ENCODE results near the gene GPR26.

Gene GPR26

GRCh38 chr10:123645615-123646014 is 20.5 kb upstream of the GPR26 start:
- no peak for DNase-seq (ENCODE audit: low read depth)

DNA sequence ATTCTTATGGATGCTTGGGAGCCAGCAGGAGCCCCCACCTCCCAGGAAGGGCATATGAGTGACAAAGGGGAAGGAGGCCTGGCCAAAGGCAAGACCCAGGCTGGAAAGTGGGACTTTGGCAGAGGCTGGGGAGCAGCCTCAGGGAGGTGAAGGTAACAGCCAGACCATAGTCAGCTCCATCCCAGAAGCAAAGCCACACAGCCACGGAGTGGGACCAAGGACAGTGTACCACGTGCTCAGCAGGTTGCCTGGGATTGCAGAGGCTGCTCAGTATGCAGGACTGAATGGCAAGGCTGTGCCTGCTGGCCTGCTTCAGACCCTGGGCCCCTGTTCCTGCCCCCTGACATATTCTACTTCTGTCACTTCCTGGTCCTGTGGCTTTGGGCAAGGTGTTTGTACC is 17.6 kb upstream of the GPR26 start:
- DNase-seq (ENCODE audit: low read depth) = no peak

GRCh38 chr10:123649676-123650075 is 16.5 kb upstream of the GPR26 start:
- no peak for DNase-seq (ENCODE audit: low read depth)

- DNase-seq (ENCODE audit: low read depth) = no peak
Measured at GRCh38 chr10:123651421-123652047, 14.6 kb upstream of the GPR26 start.

- DNase-seq (ENCODE audit: low read depth) = peak; percentile 20
Measured at GRCh38 chr10:123655751-123656150, 10.4 kb upstream of the GPR26 start.

DNA sequence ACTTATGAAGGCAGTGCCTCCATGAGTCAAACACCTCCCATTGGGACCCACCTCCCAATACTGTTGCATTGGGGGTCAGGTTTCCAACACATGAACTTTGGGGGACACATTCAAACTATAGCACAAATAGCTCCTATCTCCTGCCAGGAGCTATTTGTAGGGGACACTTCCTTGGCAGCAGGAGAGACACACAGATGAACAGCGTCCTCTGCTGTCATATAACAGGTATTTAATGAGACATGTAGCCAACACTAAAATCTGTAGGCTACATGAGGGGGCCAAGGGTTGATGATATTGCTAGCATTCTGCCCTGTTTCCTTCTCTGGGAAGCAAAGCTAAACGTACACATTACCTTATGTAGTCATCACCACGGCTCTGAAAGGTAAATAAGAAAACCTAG is 2.6 kb upstream of the GPR26 start:
- DNase-seq (ENCODE audit: low read depth) = no peak

DNA sequence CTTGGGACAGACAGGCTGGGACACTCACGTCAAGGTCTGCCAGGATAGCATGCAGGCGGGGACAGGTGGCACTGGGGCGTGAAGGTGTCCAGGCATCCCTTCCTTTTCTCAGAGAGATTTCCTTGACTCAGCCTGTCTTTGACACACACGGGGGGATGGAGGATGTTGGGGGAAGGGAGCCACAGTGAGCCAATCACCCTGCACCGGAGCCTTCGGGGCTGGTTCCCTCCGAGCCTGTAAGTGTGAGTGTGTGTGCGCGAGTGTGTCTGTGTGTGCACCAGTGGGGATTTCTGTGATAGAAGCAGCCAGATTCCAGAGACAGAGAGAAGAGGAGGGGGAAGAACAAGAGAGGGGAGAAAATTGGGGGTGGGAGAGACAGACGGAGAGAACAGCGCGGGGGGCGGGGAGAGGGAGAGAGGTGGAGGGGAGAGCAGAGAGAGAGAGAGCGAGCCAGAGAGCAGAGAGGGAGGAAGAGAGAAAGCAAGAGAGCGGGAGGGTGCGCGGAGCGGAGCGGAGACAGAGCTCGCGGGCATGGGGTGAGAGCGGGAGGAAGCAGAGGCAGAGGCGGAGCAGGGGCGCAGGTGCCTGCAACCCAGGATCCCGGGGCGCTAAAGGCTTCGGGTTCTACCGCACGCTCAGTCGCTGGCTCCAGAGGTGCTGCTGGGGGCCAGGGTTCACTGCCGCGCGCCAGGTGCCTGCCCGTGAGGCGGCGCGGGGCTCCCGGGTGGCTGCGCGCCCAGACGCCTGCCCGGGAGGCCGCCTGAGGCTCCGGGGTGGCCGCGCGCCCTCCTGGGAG is 466 bp upstream of the GPR26 start:
- no peak for DNase-seq (ENCODE audit: low read depth)

GRCh38 chr10:123669886-123670285 is 3.7 kb downstream of the GPR26 start:
- DNase-seq (ENCODE audit: low read depth) = peak; percentile 56

- DNase-seq (ENCODE audit: low read depth) = no peak
Measured at GRCh38 chr10:123673198-123673597, 7.0 kb downstream of the GPR26 start.

DNA sequence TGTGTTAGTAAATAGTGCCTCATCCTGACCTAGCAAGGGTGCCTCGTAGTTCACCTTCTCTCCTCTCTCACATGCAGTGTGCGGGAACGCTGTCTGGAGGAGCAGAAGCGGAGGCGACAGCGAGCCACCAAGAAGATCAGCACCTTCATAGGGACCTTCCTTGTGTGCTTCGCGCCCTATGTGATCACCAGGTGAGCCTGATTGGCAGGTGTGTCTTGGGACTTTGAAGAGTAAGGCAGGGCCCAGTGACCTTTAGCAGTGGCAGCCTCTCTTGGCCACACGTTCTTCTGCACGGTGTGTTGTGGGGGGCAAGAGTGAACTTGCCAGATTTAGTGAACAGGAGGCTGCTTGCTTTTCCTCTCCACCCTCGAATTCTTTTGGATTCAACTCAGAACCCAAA is 8.6 kb downstream of the GPR26 start:
- DNase-seq (ENCODE audit: low read depth) = no peak

DNA sequence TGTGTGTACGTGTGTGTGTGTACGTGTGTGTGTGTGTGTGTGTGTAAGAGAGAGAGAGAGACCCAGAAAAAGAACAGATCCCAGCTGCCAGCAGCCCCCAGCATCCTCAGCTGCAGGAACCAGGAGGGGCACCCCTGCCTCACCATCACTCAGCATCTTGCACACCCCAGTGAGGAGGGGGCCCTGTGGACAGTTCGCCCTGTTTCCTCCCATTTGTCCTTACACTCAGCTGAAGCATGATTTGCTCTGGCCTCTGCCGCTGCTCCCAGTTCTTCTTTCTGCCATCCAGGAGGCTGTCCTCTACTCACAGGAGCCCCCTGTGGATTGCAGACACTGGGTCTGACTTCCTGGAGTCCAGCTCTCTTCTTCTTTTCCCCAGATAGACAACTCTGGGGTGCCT is 9.7 kb downstream of the GPR26 start:
- no peak for DNase-seq (ENCODE audit: low read depth)

DNA sequence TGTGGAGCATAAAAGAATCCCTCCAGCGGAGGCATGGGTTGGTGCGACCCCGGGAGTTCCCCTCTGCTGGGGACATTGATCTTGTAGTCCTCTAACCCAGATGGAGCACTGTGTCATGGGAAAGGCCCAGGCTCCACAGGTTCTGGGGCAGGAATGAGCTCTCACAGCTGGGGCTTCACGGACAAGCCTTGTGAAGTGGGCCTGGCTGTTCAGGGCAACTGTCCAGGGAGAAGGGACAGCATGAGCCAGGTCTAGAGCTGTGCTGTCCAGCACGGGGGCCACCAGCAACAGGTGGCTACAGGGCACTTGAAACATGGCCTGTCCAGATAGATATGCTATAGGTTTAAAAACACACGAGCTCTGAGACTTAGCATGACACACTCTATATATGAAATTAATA is 11.4 kb downstream of the GPR26 start:
- DNase-seq (ENCODE audit: low read depth) = no peak

- no peak for DNase-seq (ENCODE audit: low read depth)
Measured at GRCh38 chr10:123678376-123678775, 12.2 kb downstream of the GPR26 start.

GRCh38 chr10:123681285-123681684 is 15.1 kb downstream of the GPR26 start:
- no peak for DNase-seq (ENCODE audit: low read depth)

DNA sequence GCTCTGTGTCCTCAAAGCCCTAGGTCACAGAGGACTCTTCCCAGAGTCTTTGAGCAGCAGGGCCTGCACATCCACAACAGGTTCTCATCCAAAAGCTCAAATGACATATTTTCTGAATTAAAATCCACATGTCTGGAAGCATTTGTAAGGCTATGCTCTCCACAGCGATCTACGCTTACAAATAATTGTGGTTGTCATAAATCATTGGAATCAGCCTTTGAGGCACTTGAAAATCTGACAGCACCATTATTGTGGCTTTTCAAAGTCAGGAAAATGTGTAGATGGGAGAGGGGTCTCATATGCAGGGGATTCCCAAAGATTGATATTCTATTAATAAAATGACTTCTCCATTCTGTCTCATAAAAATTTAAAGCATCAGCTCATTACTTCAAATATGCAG is 16.3 kb downstream of the GPR26 start:
- no peak for DNase-seq (ENCODE audit: low read depth)

DNA sequence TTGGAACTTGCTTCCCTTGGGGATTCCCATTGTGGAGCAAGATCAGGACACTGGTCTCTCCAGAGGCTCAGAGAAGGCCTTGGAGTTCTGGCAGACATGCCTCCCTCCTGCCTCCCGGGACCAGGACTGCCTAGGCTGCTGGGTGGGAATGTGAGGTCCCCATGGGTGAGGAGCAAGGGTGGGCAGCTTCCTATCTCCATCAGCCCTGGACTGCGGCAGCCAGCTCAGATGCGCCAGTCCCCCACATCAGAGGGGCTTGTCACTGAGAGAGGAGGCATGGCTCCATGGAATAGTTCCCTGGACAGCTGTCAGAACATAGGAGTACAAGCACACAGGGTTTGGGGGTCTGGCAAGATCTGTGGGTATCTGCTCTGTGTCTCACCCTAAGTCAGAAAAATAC is 17.3 kb downstream of the GPR26 start:
- no peak for DNase-seq (ENCODE audit: low read depth)

DNA sequence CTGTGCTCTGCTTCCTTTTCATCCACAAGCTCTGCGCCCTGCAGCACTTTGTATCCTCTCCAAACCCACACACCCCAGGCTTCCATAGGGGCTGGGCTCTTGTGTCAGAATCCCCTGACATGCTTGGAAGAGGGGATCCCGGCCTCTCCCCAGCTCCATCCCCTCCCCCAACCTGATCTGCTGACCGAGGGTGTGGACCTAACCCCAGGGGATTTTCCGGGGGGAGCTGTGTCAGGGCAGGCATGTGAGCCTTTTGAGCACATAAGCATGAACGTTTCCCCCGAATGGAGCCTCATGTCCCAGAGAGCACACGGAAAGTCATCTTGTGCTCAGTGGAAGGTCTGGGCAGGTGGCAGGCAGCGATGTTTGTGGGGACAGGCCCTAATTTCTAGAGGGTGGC is 17.7 kb downstream of the GPR26 start:
- DNase-seq (ENCODE audit: low read depth) = no peak

DNA sequence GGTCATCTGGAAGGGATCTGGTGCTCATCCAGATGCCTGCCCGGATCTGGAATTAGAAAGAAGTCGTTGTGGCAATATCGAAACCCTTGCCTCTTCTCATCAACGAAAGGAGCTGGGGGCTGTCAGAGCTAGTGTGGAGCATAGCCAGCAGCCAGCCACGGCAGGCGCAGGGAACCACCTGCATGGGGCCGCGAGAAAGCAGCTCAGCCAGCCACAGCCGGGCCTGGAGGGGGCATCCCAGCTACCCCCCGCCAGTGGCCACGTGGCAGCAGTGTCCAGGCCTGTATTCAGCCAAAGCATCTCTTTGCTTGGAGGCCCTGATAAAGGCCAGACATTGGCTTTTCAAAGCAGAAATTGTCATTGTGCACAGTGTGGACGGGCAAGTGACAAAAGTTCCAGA is 19.1 kb downstream of the GPR26 start:
- no peak for DNase-seq (ENCODE audit: low read depth)

- no peak for DNase-seq (ENCODE audit: low read depth)
Measured at GRCh38 chr10:123687758-123688157, 21.6 kb downstream of the GPR26 start.

GRCh38 chr10:123689880-123690279 is 23.7 kb downstream of the GPR26 start:
- DNase-seq (ENCODE audit: low read depth) = no peak

DNA sequence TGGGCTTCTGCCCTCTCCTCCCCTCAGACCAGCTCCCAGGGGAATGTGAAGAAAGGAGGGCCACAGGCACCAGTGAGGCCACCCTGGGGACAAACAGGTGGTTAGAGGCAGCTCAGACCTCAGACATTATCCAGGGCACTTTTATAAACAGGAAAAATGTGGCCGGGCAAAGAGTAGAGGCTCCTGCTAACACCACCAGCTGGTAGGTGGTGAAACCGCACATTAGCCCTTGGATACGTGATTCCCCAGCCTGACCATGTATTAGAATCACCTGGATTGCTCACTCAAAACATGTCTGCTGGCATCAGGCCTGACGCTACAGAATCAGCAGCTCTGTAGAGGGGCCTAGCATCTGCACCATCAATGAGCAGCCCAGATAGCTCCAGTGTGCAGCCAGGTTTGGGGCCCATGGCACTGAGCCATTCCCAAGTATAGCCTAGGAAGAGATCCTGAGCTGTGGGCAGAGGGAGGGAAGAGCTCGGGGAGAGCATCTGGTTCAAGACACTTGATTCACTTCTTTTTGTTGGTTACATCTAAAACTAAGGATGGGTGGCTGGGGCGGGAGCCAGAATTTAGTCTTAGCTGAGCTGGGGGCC is 37.1 kb downstream of the GPR26 start:
- no peak for DNase-seq (ENCODE audit: low read depth)

GRCh38 chr10:123704076-123704475 is 37.9 kb downstream of the GPR26 start:
- DNase-seq (ENCODE audit: low read depth) = no peak

DNA sequence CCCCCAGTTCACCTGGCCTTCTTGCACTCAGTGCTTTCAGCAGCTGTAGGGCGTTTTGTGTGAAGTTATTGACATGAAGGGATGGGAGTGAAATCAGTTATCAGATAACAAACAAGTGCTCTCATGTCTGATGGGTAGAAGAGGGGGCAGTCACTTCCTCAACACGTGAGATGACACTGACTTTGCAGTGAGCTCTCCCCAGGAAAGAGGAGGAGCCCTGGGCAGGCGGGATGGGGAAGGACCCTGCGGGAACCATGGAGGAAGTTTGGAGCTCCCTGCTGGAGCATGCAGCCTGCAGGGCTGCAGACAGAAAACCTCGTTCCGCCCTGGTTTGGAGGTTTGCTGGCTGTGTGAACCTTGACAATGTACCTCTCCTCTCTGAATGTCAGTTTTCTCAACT is 38.7 kb downstream of the GPR26 start:
- no peak for DNase-seq (ENCODE audit: low read depth)

DNA sequence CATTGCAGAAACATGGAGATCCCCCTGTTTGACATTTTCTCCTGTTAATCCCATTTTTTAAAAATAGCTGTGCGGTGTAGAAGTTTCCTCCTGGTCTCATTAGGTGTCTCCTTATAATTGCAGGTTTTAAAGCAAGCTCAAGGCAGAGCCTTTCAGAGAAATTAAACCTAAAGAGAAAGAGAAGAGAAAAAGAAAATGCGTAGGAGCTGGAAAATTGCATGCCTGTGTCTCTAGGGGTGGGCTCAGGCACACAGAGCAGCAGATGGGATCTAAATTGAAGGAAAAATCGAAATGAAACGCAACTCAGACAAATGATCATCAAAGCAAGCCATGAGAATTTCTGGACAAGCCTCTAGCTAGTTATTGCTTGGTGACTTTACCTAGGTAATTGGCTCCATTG is 40.1 kb downstream of the GPR26 start:
- DNase-seq (ENCODE audit: low read depth) = no peak
